OCI-LY3 (cell line): ENCODE results near the gene ZNF625.

Experiments used
- H2AFZ ChIP-seq: fragments of 200-600, 300-600 bp; shearing (Covaris generic); 2 replicates; pipeline ENCODE4 v1.6.0; 2014; ENCODE audit warnings: antibody characterized with exemption, low read depth, low read length
- H3K27ac ChIP-seq: fragments of 200-600, 300-600 bp; sonication (generic); 2 replicates; pipeline ENCODE4 v1.5.1; 2014; ENCODE audit warnings: mild to moderate bottlenecking, low read length, moderate library complexity, mixed read lengths
- H3K27me3 ChIP-seq: fragments of 200-600, 300-600 bp; sonication (generic); 2 replicates; pipeline ENCODE4 v1.6.1; 2014; ENCODE audit warnings: low read depth, low read length, mixed read lengths
- H3K36me3 ChIP-seq: fragments of 200-600, 300-600 bp; sonication (generic); replicated peaks from 2 replicates; pipeline ENCODE3; 2014; ENCODE audit warnings: low read depth, low read length, mixed read lengths
- H3K4me1 ChIP-seq: fragments of 300-600, 200-600 bp; sonication (generic); 2 replicates; pipeline ENCODE4 v1.6.1; 2014; ENCODE audit warnings: low read length, mixed read lengths
- H3K4me2 ChIP-seq: fragments of 200-600, 300-600 bp; sonication (generic); 2 replicates; pipeline ENCODE4 v1.6.1; 2014; ENCODE audit warnings: low read length, mixed read lengths
- H3K4me3 ChIP-seq: fragments of 300-600, 200-600 bp; sonication (generic); 2 replicates; pipeline ENCODE4 v1.5.1; 2014; ENCODE audit warnings: antibody characterized with exemption, mild to moderate bottlenecking, low read length, moderate library complexity
- H3K79me2 ChIP-seq: fragments of 300-600, 200-600 bp; shearing (Covaris generic); 2 replicates; pipeline ENCODE4 v1.6.1; 2014; ENCODE audit warnings: mild to moderate bottlenecking, low read length, mixed read lengths
- H3K9ac ChIP-seq: fragments of 300-600, 200-600 bp; shearing (Covaris generic); 2 replicates; pipeline ENCODE4 v1.6.0; 2014; ENCODE audit warnings: mild to moderate bottlenecking, low read length, moderate library complexity
- H3K9me3 ChIP-seq: fragments of 200-600, 300-600 bp; shearing (Covaris generic); 2 replicates; pipeline ENCODE4 v1.6.1; 2014; ENCODE audit warnings: low read length, mixed read lengths; ENCODE audit not compliant: insufficient read depth
- H4K20me1 ChIP-seq: fragments of 200-600, 300-600 bp; sonication (generic); 2 replicates; pipeline ENCODE4 v1.6.1; 2016; ENCODE audit warnings: low read length, mixed read lengths; ENCODE audit not compliant: insufficient read depth
- CTCF ChIP-seq: fragments of 200-600, 300-600 bp; sonication (generic); IDR thresholded peaks from 2 replicates; pipeline ENCODE4 v1.5.1; 2014; ENCODE audit warnings: antibody characterized with exemption, low read length, low read depth
- EZH2phosphoT487 ChIP-seq: fragments of 200-600 bp; shearing (Covaris generic); IDR thresholded peaks from 2 replicates; pipeline ENCODE4 v1.6.1; 2018; ENCODE audit warnings: antibody characterized with exemption, mixed run types, low read depth

Gene ZNF625

DNA sequence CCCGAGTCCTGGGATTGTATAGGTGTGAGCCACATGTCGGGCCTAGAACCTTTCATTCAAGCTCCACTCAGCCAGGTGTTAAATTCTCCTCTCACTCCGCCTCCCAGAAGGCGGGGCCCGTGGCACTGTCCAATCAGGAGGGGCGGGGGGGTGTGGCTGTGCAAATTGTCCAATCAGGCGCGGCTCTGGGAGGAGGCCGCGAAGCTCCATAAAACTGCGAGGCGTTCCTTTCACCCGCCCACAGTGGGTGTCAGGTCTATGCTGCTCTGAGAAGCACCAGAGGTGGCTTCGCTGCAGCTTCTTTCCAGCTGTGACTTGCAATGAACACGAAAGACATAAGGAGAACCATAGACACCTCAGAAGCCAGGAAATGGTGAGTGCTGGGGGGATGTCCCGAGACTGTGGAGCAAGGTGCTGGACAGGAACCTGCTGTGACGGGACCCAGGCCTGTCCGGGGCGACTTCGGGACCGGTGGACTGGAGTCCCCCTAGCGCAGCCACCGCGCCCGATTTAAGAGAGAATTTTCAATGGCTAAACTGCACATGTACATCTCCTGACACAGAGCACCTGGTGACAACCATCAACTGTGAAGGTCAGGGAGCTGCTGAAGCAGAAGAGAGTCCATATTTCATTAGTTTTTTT lies 3.4 kb upstream of the ZNF625 start:
- no peak overlapping the region for H3K4me3 ChIP-seq
- H3K9ac ChIP-seq, result no peak overlapping the region
- peaks cover 15% of the 10 kb centered on the region for H3K4me1 ChIP-seq
- H3K36me3 ChIP-seq, result peaks cover 4% of the 10 kb centered on the region
- H3K27me3 ChIP-seq, result no peaks in the 10 kb centered on the region
- TF ChIP-seq CTCF (no peak), EZH2phosphoT487 (no peak)
- H3K9me3 ChIP-seq, result no peaks in the 10 kb centered on the region
- H3K79me2 ChIP-seq, result peaks cover 34% of the 10 kb centered on the region
- H4K20me1 ChIP-seq, result peaks cover 6% of the 10 kb centered on the region
- no peak overlapping the region for H3K27ac ChIP-seq
- H3K4me2 ChIP-seq, result no peak overlapping the region
- H2AFZ ChIP-seq, result no peak overlapping the region

- no peaks in the 10 kb centered on the region for H4K20me1 ChIP-seq
- H3K4me1 ChIP-seq, result peaks cover 9% of the 10 kb centered on the region
- H3K27ac ChIP-seq, result no peak overlapping the region
- H2AFZ ChIP-seq, result no peak overlapping the region
- peak overlapping the region; percentile 97 for H3K4me3 ChIP-seq
- TF ChIP-seq CTCF (no peak), EZH2phosphoT487 (no peak)
- no peak overlapping the region; the same call in 1 of the 2 replicates for H3K9ac ChIP-seq
- H3K9me3 ChIP-seq, result no peaks in the 10 kb centered on the region
- H3K27me3 ChIP-seq, result no peaks in the 10 kb centered on the region
- peaks cover 13% of the 10 kb centered on the region for H3K79me2 ChIP-seq
- H3K4me2 ChIP-seq, result peak overlapping the region; percentile 93
- H3K36me3 ChIP-seq, result peaks cover 5% of the 10 kb centered on the region
Observed at GRCh38 chr19:12155324-12155860, 1.1 kb downstream of the ZNF625 start.

GRCh38 chr19:12145348-12145747 lies 11.2 kb downstream of the ZNF625 start:
- no peak overlapping the region for H3K4me2 ChIP-seq
- H3K27ac ChIP-seq, result no peak overlapping the region
- peaks cover 8% of the 10 kb centered on the region for H3K4me1 ChIP-seq
- no peaks in the 10 kb centered on the region for H3K9me3 ChIP-seq
- H3K27me3 ChIP-seq, result no peaks in the 10 kb centered on the region
- peaks cover 39% of the 10 kb centered on the region for H3K36me3 ChIP-seq
- no peak for TF ChIP-seq EZH2phosphoT487
- no peak for TF ChIP-seq CTCF
- no peak overlapping the region for H3K4me3 ChIP-seq
- H4K20me1 ChIP-seq, result peaks cover 6% of the 10 kb centered on the region; the same call in 1 of the 2 replicates
- H3K79me2 ChIP-seq, result no peaks in the 10 kb centered on the region
- no peak overlapping the region for H2AFZ ChIP-seq
- no peak overlapping the region for H3K9ac ChIP-seq

DNA sequence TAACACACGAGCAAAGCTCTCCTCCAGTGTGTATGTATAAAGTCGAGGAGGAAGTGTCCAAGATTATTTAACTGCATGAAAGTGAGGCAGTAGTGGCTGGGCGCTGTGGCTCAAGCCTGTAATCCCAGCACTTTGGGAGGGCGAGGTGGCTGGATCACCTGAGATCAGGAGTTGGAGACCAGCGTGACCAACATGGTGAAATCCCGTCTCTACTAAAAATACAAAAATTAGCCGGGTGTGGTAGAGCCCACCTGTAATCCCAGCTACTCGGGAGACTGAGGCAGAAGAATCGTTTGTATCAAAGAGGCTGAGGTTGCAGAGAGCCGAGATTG lies 15.2 kb downstream of the ZNF625 start:
- H3K79me2 ChIP-seq, result no peaks in the 10 kb centered on the region; the same call in 1 of the 2 replicates
- H3K4me2 ChIP-seq, result peak overlapping the region; percentile 93; the same call in 1 of the 2 replicates
- H3K27ac ChIP-seq, result no peak overlapping the region
- peaks cover 23% of the 10 kb centered on the region for H3K36me3 ChIP-seq
- no peak overlapping the region for H3K9ac ChIP-seq
- H3K4me3 ChIP-seq, result no peak overlapping the region
- peaks cover 8% of the 10 kb centered on the region for H3K4me1 ChIP-seq
- H3K27me3 ChIP-seq, result no peaks in the 10 kb centered on the region
- no peaks in the 10 kb centered on the region for H3K9me3 ChIP-seq
- no peak for TF ChIP-seq EZH2phosphoT487
- no peak for TF ChIP-seq CTCF
- peaks cover 6% of the 10 kb centered on the region; the same call in 1 of the 2 replicates for H4K20me1 ChIP-seq
- no peak overlapping the region for H2AFZ ChIP-seq
